Measurements from ENCODE around the gene ESPN.

GRCh38 chr1:6487804-6488484, 63.4 kb downstream of the ESPN start:
- TF ChIP-seq, protein P1, sequence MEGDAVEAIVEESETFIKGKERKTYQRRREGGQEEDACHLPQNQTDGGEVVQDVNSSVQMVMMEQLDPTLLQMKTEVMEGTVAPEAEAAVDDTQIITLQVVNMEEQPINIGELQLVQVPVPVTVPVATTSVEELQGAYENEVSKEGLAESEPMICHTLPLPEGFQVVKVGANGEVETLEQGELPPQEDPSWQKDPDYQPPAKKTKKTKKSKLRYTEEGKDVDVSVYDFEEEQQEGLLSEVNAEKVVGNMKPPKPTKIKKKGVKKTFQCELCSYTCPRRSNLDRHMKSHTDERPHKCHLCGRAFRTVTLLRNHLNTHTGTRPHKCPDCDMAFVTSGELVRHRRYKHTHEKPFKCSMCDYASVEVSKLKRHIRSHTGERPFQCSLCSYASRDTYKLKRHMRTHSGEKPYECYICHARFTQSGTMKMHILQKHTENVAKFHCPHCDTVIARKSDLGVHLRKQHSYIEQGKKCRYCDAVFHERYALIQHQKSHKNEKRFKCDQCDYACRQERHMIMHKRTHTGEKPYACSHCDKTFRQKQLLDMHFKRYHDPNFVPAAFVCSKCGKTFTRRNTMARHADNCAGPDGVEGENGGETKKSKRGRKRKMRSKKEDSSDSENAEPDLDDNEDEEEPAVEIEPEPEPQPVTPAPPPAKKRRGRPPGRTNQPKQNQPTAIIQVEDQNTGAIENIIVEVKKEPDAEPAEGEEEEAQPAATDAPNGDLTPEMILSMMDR (IDR thresholded peaks at IDR 0.05) = no peak
- no peak for TF ChIP-seq ZFX (IDR thresholded peaks at IDR 0.05; ENCODE audit: borderline replicate concordance)

All from 22Rv1 (cell line).